HG03060 (cell line): Measurements from ENCODE around the gene R3HDM2.
"Not testable (repeated sequence)": the region's sequence is repeated elsewhere in the genome, so short reads cannot be mapped to it uniquely, and the experiment has no call there.

Experiments used
- ATAC-seq: cut with Tn5 transposase; IDR thresholded peaks from one replicate; pipeline ENCODE4 v1.9.1; 2021; ENCODE audit warnings: low read depth, moderate number of reproducible peaks; ENCODE audit not compliant: unreplicated experiment

Gene R3HDM2

GRCh38 chr12:57454213-57454565 is 23.3 kb upstream of the R3HDM2 start:
- ATAC-seq: no peak

GRCh38 chr12:57452937-57453509 is 22.2 kb upstream of the R3HDM2 start:
- no peak for ATAC-seq

GRCh38 chr12:57452181-57452936 is 21.5 kb upstream of the R3HDM2 start:
- ATAC-seq: no peak

- no peak for ATAC-seq
Observed at GRCh38 chr12:57451233-57451778, 20.5 kb upstream of the R3HDM2 start.

GRCh38 chr12:57450057-57450456 is 19.2 kb upstream of the R3HDM2 start:
- no peak for ATAC-seq

GRCh38 chr12:57449375-57449774 is 18.5 kb upstream of the R3HDM2 start:
- no peak for ATAC-seq

GRCh38 chr12:57448669-57449068 is 17.8 kb upstream of the R3HDM2 start:
- no peak for ATAC-seq

- no peak for ATAC-seq
Observed at GRCh38 chr12:57446292-57446960, 15.6 kb upstream of the R3HDM2 start.

GRCh38 chr12:57444744-57445143 is 13.9 kb upstream of the R3HDM2 start:
- no peak for ATAC-seq

- ATAC-seq: not testable (repeated sequence)
Observed at GRCh38 chr12:57444337-57444736, 13.5 kb upstream of the R3HDM2 start.

- no peak for ATAC-seq
Observed at GRCh38 chr12:57441846-57442427, 11.1 kb upstream of the R3HDM2 start.

GRCh38 chr12:57441393-57441792 is 10.6 kb upstream of the R3HDM2 start:
- not testable (repeated sequence) for ATAC-seq

- ATAC-seq: no peak
Observed at GRCh38 chr12:57439762-57440266, 9.0 kb upstream of the R3HDM2 start.

- no peak for ATAC-seq
Observed at GRCh38 chr12:57438400-57438799, 7.6 kb upstream of the R3HDM2 start.

GRCh38 chr12:57435293-57435692 is 4.5 kb upstream of the R3HDM2 start:
- ATAC-seq: no peak

GRCh38 chr12:57434517-57435223 is 3.8 kb upstream of the R3HDM2 start, which contains the start of gene INHBC:
TSS of gene INHBC (plus strand) at chr12:57434784. CDS start at chr12:57434887, 103 bp downstream.
- ATAC-seq: no peak

- no peak for ATAC-seq
Observed at GRCh38 chr12:57433370-57433769, 2.5 kb upstream of the R3HDM2 start.

- no peak for ATAC-seq
Observed at GRCh38 chr12:57431654-57432188, 878 bp upstream of the R3HDM2 start.

- peak; percentile 6 for ATAC-seq
Observed at GRCh38 chr12:57430112-57430930, 522 bp downstream of the R3HDM2 start.
